ENCODE measurements around the gene ABCA12. TPM values are rescaled to one million over a fixed set of nuclear protein-coding genes. Genes with fewer than 3 reads are reported as not detected.

ABCA12 gene
- total and polyA plus RNA-seq, 2 donors (not counting 3 experiments of a cell fraction or from before 2014, with no cell fraction given): not detected

- Histone ChIP-seq H3K79me2 (ENCODE audit: control insufficient read depth, insufficient read depth, low read length) (no peaks in the 10 kb centered on the region), H3K27ac (ENCODE audit: insufficient read depth, low read depth, low read length) (no peak overlapping the region), H2AFZ (ENCODE audit: low read depth, low read length) (no peak overlapping the region), H3K9ac (replicated peaks; ENCODE audit: extremely low read depth, insufficient read depth, low read length) (no peak overlapping the region), H3K36me3 (ENCODE audit: control insufficient read depth in 2 of 2, extremely low read depth in 1 of 2, insufficient read depth in 2 of 2, low read length in 2 of 2) (no peaks in the 10 kb centered on the region), H3K9me1 (replicated peaks; ENCODE audit: control insufficient read depth, extremely low read depth, insufficient read depth, low read length) (no peaks in the 10 kb centered on the region), H3K4me2 (ENCODE audit: insufficient read depth, low read length) (no peak overlapping the region), H3K4me3 (replicated peaks in 1 of 3; ENCODE audit: insufficient read depth in 1 of 3, low read depth in 1 of 3, low read length in 3 of 3) (no peak overlapping the region), H3K4me1 (ENCODE audit: control insufficient read depth, extremely low read depth, insufficient read depth, low read length) (no peaks in the 10 kb centered on the region), H3K9me3 (replicated peaks; ENCODE audit: control insufficient read depth, insufficient read depth, low read length) (no peaks in the 10 kb centered on the region), H4K20me1 (replicated peaks; ENCODE audit: control insufficient read depth, extremely low read depth, insufficient read depth, low read length) (no peaks in the 10 kb centered on the region), H3K27me3 (ENCODE audit: control insufficient read depth in 2 of 2, insufficient read depth in 2 of 2, low read length in 2 of 2) (peaks cover 0 to 2% of the 10 kb centered on the region in 2 experiments)
- intact Hi-C loops (cut with micrococcal nuclease): no loop called here
- POLR2A ChIA-PET: no interaction called here
- TF ChIP-seq CTCF (IDR thresholded peaks at IDR 0.05; ENCODE audit: extremely low read depth in 1 of 2, insufficient read depth in 1 of 2, low read depth in 1 of 2, low read length in 2 of 2): no peak
- TF ChIP-seq MYC (IDR thresholded peaks at IDR 0.05; ENCODE audit: low read depth, low read length): no peak
- no peak for TF ChIP-seq EZH2 (IDR thresholded peaks at IDR 0.05; ENCODE audit: borderline replicate concordance, low read depth, low read length, severe bottlenecking)
- TF ChIP-seq POLR2AphosphoS5 (IDR thresholded peaks at IDR 0.05; ENCODE audit: insufficient read depth, low read depth, low read length): no peak
- CTCF ChIA-PET: interaction anchor here (1.4 kb wide), 1 partner anchor 14 kb away, joined by 3 read pairs; no protein-coding TSS in a partner anchor
- DNase-seq (ENCODE audit: low read depth, low spot score) (no peak), FAIRE-seq (no peak)
- dilution Hi-C loops (cut with MboI; ENCODE audit: extremely low pct_ligation_motif_present, low sequenced_read_pairs): no loop called here
- no TSS peak for BruUV-seq (replicated peaks)
These were observed 86.0 kb downstream of the ABCA12 start for GRCh38 chr2:215052404-215052803.

- no peak overlapping the region for H3K4me3 ChIP-seq (replicated peaks in 1 of 3; ENCODE audit: insufficient read depth in 1 of 3, low read depth in 1 of 3, low read length in 3 of 3)
- intact Hi-C loops (cut with micrococcal nuclease): no loop called here
- H3K27ac ChIP-seq (ENCODE audit: insufficient read depth, low read depth, low read length): no peak overlapping the region
- no peaks in the 10 kb centered on the region for H3K79me2 ChIP-seq (ENCODE audit: control insufficient read depth, insufficient read depth, low read length)
- dilution Hi-C loops (cut with MboI; ENCODE audit: extremely low pct_ligation_motif_present, low sequenced_read_pairs): no loop called here
- no peak overlapping the region for H3K4me2 ChIP-seq (ENCODE audit: insufficient read depth, low read length)
- no peak for TF ChIP-seq FOS (IDR thresholded peaks at IDR 0.05; ENCODE audit: borderline replicate concordance, insufficient read depth, low read length)
- TF ChIP-seq JUN (IDR thresholded peaks at IDR 0.05; ENCODE audit: borderline replicate concordance, insufficient read depth, insufficient read length, low read depth): no peak
- no peak for TF ChIP-seq POLR2AphosphoS5 (IDR thresholded peaks at IDR 0.05; ENCODE audit: insufficient read depth, low read depth, low read length)
- TF ChIP-seq MAX (IDR thresholded peaks at IDR 0.05; ENCODE audit: insufficient read depth, insufficient read length): no peak
- TF ChIP-seq MYC (IDR thresholded peaks at IDR 0.05; ENCODE audit: low read depth, low read length): no peak
- no peaks in the 10 kb centered on the region for H3K36me3 ChIP-seq (ENCODE audit: control insufficient read depth in 2 of 2, extremely low read depth in 1 of 2, insufficient read depth in 2 of 2, low read length in 2 of 2)
- no TSS peak for BruUV-seq (replicated peaks)
- no peaks in the 10 kb centered on the region for H3K9me1 ChIP-seq (replicated peaks; ENCODE audit: control insufficient read depth, extremely low read depth, insufficient read depth, low read length)
- no peaks in the 10 kb centered on the region for H3K9me3 ChIP-seq (replicated peaks; ENCODE audit: control insufficient read depth, insufficient read depth, low read length)
- no peak for DNase-seq (ENCODE audit: low read depth, low spot score)
- H3K27me3 ChIP-seq (ENCODE audit: control insufficient read depth in 2 of 2, insufficient read depth in 2 of 2, low read length in 2 of 2): no peaks in the 10 kb centered on the region
- FAIRE-seq: no peak
- H4K20me1 ChIP-seq (replicated peaks; ENCODE audit: control insufficient read depth, extremely low read depth, insufficient read depth, low read length): no peaks in the 10 kb centered on the region
- H3K4me1 ChIP-seq (ENCODE audit: control insufficient read depth, extremely low read depth, insufficient read depth, low read length): no peaks in the 10 kb centered on the region
- H2AFZ ChIP-seq (ENCODE audit: low read depth, low read length): no peak overlapping the region
- POLR2A ChIA-PET: interaction anchor here (0.7 kb wide), 1 partner anchor 149 kb away, joined by 4 read pairs; no protein-coding TSS in a partner anchor
- CTCF ChIA-PET: interaction anchor here (1.3 kb wide), 1 partner anchor 219 kb away, joined by 3 read pairs; no protein-coding TSS in a partner anchor
- no peak overlapping the region for H3K9ac ChIP-seq (replicated peaks; ENCODE audit: extremely low read depth, insufficient read depth, low read length)
These were observed 89.1 kb downstream of the ABCA12 start for GRCh38 chr2:215049341-215049740.

All from endothelial cell of umbilical vein (primary cell).